ENCODE measurements around the gene QRICH2.
"Not testable (repeated sequence)": the region's sequence is repeated elsewhere in the genome, so short reads cannot be mapped to it uniquely, and the experiment has no call there.

The QRICH2 gene, protein sequence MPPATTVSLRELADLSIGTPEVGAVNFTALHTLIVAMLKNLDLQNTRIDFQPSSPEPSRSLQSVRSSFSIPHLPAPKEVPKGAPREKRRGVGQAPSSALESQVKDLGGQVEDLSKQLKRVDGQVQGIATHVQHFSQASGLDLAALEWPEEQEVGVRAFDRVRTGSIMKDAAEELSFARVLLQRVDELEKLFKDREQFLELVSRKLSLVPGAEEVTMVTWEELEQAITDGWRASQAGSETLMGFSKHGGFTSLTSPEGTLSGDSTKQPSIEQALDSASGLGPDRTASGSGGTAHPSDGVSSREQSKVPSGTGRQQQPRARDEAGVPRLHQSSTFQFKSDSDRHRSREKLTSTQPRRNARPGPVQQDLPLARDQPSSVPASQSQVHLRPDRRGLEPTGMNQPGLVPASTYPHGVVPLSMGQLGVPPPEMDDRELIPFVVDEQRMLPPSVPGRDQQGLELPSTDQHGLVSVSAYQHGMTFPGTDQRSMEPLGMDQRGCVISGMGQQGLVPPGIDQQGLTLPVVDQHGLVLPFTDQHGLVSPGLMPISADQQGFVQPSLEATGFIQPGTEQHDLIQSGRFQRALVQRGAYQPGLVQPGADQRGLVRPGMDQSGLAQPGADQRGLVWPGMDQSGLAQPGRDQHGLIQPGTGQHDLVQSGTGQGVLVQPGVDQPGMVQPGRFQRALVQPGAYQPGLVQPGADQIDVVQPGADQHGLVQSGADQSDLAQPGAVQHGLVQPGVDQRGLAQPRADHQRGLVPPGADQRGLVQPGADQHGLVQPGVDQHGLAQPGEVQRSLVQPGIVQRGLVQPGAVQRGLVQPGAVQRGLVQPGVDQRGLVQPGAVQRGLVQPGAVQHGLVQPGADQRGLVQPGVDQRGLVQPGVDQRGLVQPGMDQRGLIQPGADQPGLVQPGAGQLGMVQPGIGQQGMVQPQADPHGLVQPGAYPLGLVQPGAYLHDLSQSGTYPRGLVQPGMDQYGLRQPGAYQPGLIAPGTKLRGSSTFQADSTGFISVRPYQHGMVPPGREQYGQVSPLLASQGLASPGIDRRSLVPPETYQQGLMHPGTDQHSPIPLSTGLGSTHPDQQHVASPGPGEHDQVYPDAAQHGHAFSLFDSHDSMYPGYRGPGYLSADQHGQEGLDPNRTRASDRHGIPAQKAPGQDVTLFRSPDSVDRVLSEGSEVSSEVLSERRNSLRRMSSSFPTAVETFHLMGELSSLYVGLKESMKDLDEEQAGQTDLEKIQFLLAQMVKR (N-terminal part only)

DNA sequence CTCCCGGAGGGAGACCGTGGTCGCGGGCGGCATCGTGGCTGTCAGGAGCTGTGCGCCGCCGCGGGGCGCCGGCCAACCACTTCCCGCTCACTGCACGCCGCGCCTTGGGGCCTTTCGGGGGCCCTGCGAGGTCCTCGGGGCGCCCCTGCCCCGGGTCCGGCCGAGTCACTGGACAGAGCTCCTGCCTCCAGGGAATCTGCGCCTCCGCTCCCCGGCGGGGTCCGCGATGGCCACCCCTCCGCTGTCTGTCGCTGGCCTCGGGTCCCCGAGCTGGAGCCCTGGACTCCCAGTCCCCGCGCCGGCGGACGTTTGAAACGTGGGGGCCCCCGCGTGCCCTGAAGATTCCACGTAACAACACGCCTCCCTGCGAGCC lies at the start of gene QRICH2:
Gene QRICH2, minus strand, starts transcription at position 311 of the 373 bp plus-strand sequence. Its CDS starts 278 bp downstream, at position 33.
- Mint-ChIP-seq H3K27me3 (no peaks in the 10 kb centered on the region), H3K36me3 (peaks cover 4% of the 10 kb centered on the region)

DNA sequence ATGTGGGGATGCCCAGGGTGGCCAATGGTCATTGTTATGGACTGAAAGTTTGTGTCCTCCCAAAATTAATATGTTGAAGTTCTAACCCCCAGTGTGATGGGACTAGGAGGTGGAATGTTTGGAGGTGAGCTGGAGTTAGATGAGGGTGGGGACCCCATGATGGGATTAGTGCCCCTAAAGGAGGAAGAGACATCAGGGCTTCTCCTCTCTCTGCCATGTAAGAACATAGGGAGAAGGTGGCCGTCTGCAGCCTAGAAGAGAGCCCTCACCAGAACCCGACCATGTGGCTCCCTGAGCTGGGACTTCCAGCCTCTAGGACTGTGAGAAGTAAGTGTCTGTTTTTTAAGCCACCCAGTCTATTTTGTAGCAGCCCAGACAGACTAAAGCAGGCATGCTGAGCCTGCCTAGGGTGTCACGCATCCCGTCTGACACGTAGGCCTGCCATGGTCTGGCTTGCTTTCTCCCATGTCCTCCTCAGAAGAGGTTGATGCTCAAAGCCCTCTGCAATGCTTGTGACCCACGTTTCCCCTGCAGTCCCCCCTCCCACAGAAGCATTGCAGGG lies 49.6 kb upstream of the QRICH2 start:
- no peak overlapping the region for H3K27ac Mint-ChIP-seq
- H3K27me3 Mint-ChIP-seq: no peaks in the 10 kb centered on the region
- no peaks in the 10 kb centered on the region for H3K36me3 Mint-ChIP-seq
- H3K4me3 Mint-ChIP-seq: no peak overlapping the region
- no peaks in the 10 kb centered on the region for H3K9me3 Mint-ChIP-seq (ENCODE audit: low read depth)
- peaks cover 11% of the 10 kb centered on the region for H3K4me1 Mint-ChIP-seq (ENCODE audit: low read depth)

More for the DNA sequence above, at the start of gene QRICH2:
- Mint-ChIP-seq H3K9me3 (ENCODE audit: low read depth) (no peaks in the 10 kb centered on the region), H3K27ac (no peak within 1 kb of the TSS), H3K4me3 (no peak within 1 kb of the TSS), H3K4me1 (ENCODE audit: low read depth) (peaks cover 1% of the 10 kb centered on the region)

DNA sequence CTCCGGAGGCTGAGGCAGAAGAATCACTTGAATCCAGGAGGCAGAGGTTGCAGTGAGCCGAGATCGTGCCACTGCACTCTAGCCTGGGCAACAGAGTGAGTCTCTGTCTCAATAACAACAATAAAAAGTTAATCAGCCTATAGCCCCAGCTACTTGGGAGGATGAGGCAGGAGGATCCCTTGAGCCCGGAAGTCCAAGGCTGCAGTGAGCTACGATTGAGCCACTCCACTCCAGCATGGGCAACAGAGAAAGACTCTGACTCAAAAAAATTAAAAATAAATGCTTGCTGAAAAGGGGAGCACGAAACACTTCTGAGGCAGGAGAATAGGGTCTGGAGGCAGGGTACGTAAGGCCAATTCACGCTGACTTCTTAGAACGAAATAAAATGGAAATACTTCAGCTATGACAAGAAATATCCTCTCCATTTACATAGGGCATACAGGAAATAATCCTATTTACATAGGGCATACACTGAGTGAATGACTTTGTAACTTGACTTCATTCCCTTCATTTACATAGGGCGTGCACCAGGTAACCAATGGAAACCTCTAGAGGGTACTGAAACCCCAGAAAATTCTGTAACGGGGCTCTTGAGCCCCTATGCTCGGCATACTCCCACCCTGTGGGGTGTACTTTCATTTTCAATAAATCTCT lies 48.9 kb upstream of the QRICH2 start:
- H3K4me3 Mint-ChIP-seq: no peak overlapping the region
- H3K27me3 Mint-ChIP-seq: no peaks in the 10 kb centered on the region
- no peaks in the 10 kb centered on the region for H3K9me3 Mint-ChIP-seq (ENCODE audit: low read depth)
- no peaks in the 10 kb centered on the region for H3K36me3 Mint-ChIP-seq
- no peak overlapping the region for H3K27ac Mint-ChIP-seq
- peaks cover 16% of the 10 kb centered on the region for H3K4me1 Mint-ChIP-seq (ENCODE audit: low read depth)

- Mint-ChIP-seq H3K36me3 (no peaks in the 10 kb centered on the region), H3K9me3 (ENCODE audit: low read depth) (no peaks in the 10 kb centered on the region), H3K4me1 (ENCODE audit: low read depth) (peaks cover 25% of the 10 kb centered on the region), H3K27ac (no peak overlapping the region), H3K4me3 (peak overlapping the region; percentile 76), H3K27me3 (no peaks in the 10 kb centered on the region)
Observed at GRCh38 chr17:76354747-76355310, 46.8 kb upstream of the QRICH2 start.

GRCh38 chr17:76354317-76354729 lies 46.2 kb upstream of the QRICH2 start:
- peak overlapping the region; percentile 100 for H3K27ac Mint-ChIP-seq
- peak overlapping the region; percentile 96 for H3K4me3 Mint-ChIP-seq
- H3K36me3 Mint-ChIP-seq: no peaks in the 10 kb centered on the region
- H3K27me3 Mint-ChIP-seq: no peaks in the 10 kb centered on the region
- no peaks in the 10 kb centered on the region for H3K9me3 Mint-ChIP-seq (ENCODE audit: low read depth)
- peaks cover 25% of the 10 kb centered on the region for H3K4me1 Mint-ChIP-seq (ENCODE audit: low read depth)

DNA sequence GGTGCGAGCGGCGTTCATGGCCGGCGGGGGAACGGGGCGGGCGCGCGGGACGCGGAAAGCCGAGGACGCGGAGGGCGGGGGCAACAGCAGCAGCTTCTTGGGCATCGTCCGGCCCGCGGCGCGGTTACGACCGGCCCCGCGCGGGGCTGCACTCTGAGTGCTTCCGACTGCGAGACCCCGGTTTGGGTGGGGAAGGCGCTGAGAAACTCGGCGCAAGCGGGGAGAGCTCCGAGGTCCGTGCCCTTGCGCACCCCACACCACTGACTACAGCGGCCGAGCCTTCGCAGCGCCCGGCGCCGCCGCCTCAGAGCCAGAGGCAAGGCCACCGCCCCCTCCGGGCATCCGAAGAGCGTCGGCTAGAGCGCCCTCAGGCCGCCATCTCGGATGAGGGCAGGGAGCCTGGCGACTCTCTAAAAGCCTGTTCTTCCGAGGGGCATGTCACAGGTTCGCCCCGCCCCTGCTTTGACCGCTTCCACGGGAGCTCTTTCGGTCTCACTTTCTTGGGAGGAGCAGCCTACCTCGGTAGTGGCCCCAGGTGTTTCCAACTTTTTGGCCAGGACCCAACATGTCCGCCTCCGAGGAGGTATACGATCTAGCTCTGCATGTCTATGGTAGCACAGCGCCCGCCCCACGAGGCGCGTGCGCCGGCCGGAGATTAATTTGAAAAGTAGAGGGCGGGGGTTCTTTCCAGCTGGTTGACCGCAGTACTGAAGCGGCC lies 45.7 kb upstream of the QRICH2 start, which contains the start of gene PRPSAP1:
Gene PRPSAP1, minus strand, starts transcription at position 318 of the 718 bp plus-strand sequence. Its CDS starts 213 bp downstream, at position 105.
- Mint-ChIP-seq H3K27ac (peak within 1 kb of the TSS; percentile 100), H3K36me3 (no peaks in the 10 kb centered on the region), H3K4me1 (ENCODE audit: low read depth) (peaks cover 25% of the 10 kb centered on the region), H3K4me3 (peak within 1 kb of the TSS; percentile 96), H3K9me3 (ENCODE audit: low read depth) (no peaks in the 10 kb centered on the region), H3K27me3 (no peaks in the 10 kb centered on the region)

GRCh38 chr17:76353004-76353598 lies 45.0 kb upstream of the QRICH2 start:
- H3K27ac Mint-ChIP-seq: peak overlapping the region; percentile 76
- H3K27me3 Mint-ChIP-seq: no peaks in the 10 kb centered on the region
- peaks cover 25% of the 10 kb centered on the region for H3K4me1 Mint-ChIP-seq (ENCODE audit: low read depth)
- H3K36me3 Mint-ChIP-seq: no peaks in the 10 kb centered on the region
- H3K9me3 Mint-ChIP-seq (ENCODE audit: low read depth): no peaks in the 10 kb centered on the region
- peak overlapping the region; percentile 96 for H3K4me3 Mint-ChIP-seq

GRCh38 chr17:76351526-76352071 lies 43.5 kb upstream of the QRICH2 start:
- Mint-ChIP-seq H3K36me3 (peaks cover 4% of the 10 kb centered on the region), H3K27ac (no peak overlapping the region), H3K9me3 (ENCODE audit: low read depth) (no peaks in the 10 kb centered on the region), H3K4me3 (peak overlapping the region; percentile 92), H3K4me1 (ENCODE audit: low read depth) (peaks cover 25% of the 10 kb centered on the region), H3K27me3 (no peaks in the 10 kb centered on the region)

DNA sequence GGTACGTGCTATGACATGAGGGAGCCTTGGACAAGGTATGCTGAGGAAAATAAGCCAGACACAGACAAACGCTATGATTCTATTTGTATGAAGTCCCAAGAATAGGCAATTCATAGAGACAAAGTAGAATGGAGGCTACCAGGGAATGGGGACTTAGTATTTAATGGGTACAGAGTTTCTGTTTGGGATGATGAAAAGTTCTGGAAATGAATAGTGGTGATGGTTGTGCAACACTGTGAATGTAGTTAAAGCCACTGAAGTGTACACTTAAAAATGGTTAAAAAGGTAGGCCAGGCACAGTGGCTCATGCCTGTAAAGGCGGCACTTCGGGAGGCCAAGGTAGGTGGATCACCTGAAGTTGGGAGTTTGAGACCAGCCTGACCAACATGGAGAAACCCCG lies 42.4 kb upstream of the QRICH2 start:
- peaks cover 9% of the 10 kb centered on the region for H3K36me3 Mint-ChIP-seq
- no peaks in the 10 kb centered on the region for H3K9me3 Mint-ChIP-seq (ENCODE audit: low read depth)
- no peak overlapping the region for H3K4me3 Mint-ChIP-seq
- H3K4me1 Mint-ChIP-seq (ENCODE audit: low read depth): peaks cover 25% of the 10 kb centered on the region
- no peak overlapping the region for H3K27ac Mint-ChIP-seq
- H3K27me3 Mint-ChIP-seq: no peaks in the 10 kb centered on the region

GRCh38 chr17:76346936-76347335 lies 38.9 kb upstream of the QRICH2 start:
- peaks cover 13% of the 10 kb centered on the region for H3K36me3 Mint-ChIP-seq
- not testable (repeated sequence) for H3K4me3 Mint-ChIP-seq; H3K9me3 Mint-ChIP-seq (ENCODE audit: low read depth); H3K27me3 Mint-ChIP-seq; H3K4me1 Mint-ChIP-seq (ENCODE audit: low read depth); H3K27ac Mint-ChIP-seq

DNA sequence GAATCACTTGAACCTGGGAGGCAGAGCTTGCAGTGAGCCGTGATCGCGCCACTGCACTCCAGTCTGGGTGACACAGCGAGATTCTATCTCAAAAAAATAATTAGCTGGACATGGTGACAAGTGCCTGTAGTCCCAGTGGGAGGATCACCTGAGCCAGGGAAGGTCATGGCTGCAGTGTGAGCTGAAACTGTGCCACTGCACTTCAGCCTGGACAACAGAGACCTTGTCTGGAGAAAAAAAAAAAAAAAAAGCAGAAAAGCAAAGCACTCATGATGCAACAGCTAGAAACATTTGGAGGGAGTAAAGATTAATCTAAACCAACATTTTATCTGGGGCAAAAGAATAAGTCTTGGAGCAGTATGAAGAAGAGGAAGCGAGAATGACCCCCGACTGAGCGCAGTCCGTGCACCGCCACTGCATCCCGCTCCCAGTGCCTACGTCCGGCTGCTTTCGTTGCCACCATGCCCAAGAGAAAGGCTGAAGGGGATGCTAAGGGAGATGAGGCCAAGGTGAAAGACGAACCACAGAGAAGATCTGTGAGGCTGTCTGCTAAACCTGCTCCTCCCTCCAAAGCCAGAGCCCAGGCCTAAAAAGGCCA lies 37.4 kb upstream of the QRICH2 start:
- no peaks in the 10 kb centered on the region for H3K9me3 Mint-ChIP-seq (ENCODE audit: low read depth)
- no peak overlapping the region for H3K27ac Mint-ChIP-seq
- H3K4me3 Mint-ChIP-seq: no peak overlapping the region
- H3K27me3 Mint-ChIP-seq: no peaks in the 10 kb centered on the region
- peaks cover 2% of the 10 kb centered on the region for H3K4me1 Mint-ChIP-seq (ENCODE audit: low read depth)
- peaks cover 14% of the 10 kb centered on the region for H3K36me3 Mint-ChIP-seq

DNA sequence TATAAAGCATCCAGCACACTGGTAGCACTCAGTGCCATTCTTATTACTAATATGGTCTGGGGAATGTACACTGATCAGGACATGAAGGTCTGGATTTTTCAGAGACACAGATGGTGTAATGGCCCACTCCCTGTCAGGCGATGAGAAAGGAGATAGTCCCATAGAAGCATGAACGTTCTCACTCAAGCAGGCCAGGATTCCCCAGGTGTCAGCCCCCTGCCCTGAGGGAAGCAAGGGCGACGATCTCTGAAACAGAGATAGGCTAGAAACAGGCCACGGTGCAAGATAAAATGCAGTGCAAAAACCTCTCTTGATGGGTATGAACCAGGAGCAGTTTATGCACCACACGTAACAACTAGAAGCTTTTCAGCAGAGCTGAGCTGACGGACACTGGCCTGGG lies 35.0 kb upstream of the QRICH2 start:
- H3K36me3 Mint-ChIP-seq: peaks cover 19% of the 10 kb centered on the region

More for the DNA sequence above, 35.0 kb upstream of the QRICH2 start:
- Mint-ChIP-seq H3K27me3 (no peaks in the 10 kb centered on the region), H3K4me3 (no peak overlapping the region), H3K4me1 (ENCODE audit: low read depth) (peaks cover 6% of the 10 kb centered on the region), H3K9me3 (ENCODE audit: low read depth) (no peaks in the 10 kb centered on the region), H3K27ac (no peak overlapping the region)

Measured in activated naive CD8-positive, alpha-beta T cell (primary cell).